ENCODE measurements around the gene KIAA1671. TPM values are rescaled to one million over a fixed set of nuclear protein-coding genes. Genes with fewer than 3 reads are reported as not detected.

Gene KIAA1671
- total RNA-seq, 4 donors from 2014 or later = 16.2 to 35.0 (median 21.7) TPM

GRCh38 chr22:25174888-25175411, 222.4 kb downstream of the KIAA1671 start:
- Histone ChIP-seq H3K27me3 (no peaks in the 10 kb centered on the region), H3K27ac (no peak overlapping the region), H3K4me3 (no peak overlapping the region), H3K9me3 (no peaks in the 10 kb centered on the region), H3K4me1 (no peaks in the 10 kb centered on the region), H3K36me3 (peaks cover 0 to 42% of the 10 kb centered on the region in 2 donors)
- TF ChIP-seq, protein P1, sequence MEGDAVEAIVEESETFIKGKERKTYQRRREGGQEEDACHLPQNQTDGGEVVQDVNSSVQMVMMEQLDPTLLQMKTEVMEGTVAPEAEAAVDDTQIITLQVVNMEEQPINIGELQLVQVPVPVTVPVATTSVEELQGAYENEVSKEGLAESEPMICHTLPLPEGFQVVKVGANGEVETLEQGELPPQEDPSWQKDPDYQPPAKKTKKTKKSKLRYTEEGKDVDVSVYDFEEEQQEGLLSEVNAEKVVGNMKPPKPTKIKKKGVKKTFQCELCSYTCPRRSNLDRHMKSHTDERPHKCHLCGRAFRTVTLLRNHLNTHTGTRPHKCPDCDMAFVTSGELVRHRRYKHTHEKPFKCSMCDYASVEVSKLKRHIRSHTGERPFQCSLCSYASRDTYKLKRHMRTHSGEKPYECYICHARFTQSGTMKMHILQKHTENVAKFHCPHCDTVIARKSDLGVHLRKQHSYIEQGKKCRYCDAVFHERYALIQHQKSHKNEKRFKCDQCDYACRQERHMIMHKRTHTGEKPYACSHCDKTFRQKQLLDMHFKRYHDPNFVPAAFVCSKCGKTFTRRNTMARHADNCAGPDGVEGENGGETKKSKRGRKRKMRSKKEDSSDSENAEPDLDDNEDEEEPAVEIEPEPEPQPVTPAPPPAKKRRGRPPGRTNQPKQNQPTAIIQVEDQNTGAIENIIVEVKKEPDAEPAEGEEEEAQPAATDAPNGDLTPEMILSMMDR (IDR thresholded peaks at IDR 0.05 in 4 of 5, conservative IDR thresholded peaks at IDR 0.05 in 1 of 5) = no peak
- TF ChIP-seq POLR2A (IDR thresholded peaks at IDR 0.05) = no peak
- DNase-seq = no peak
- no peak for ATAC-seq
- intact Hi-C loops (cut with DNase I; ENCODE audit: low total_unique reads) (no loop called here), in situ Hi-C loops (cut with MboI; ENCODE audit: low sequenced_read_pairs in 4 of 4) (loop anchor here in 1 of 4 donors (5.0 to 25.0 kb wide), 2 partner anchors 68 to 238 kb away; partner anchors contain the start of gene LHFPL7)

DNA sequence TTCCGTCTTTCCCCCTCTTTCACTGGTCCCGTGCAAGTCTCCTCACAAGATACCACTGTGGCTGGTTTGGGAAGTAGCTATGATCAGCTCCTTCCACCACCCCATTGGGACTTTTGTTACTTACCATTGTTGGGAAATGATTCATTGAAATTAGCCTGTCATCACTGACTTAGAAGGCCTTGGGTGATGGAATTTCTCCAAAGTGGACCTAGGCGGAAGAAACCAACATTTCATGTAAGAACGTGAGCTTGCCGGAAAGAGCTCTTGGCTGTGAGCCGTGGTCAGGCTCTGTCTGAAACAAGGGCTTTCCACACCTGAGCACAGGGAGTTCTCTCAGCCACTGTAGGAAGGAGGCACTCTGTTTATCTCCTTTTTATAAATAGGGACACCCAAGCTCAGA, 223.7 kb downstream of the KIAA1671 start:
- in situ Hi-C loops (cut with MboI; ENCODE audit: low sequenced_read_pairs in 4 of 4) (loop anchor here in 1 of 4 donors (25.0 kb wide), 1 partner anchor 239 kb away; the partner anchor contains the start of gene LHFPL7), intact Hi-C loops (cut with DNase I; ENCODE audit: low total_unique reads) (no loop called here)
- H3K27ac ChIP-seq = no peak overlapping the region
- no peaks in the 10 kb centered on the region for H3K4me1 ChIP-seq
- DNase-seq (no peak), ATAC-seq (no peak)
- H3K9me3 ChIP-seq = no peaks in the 10 kb centered on the region
- no peak overlapping the region for H3K4me3 ChIP-seq
- TF ChIP-seq POLR2A (IDR thresholded peaks at IDR 0.05) = no peak
- TF ChIP-seq, protein P1 (IDR thresholded peaks at IDR 0.05 in 4 of 5, conservative IDR thresholded peaks at IDR 0.05 in 1 of 5) = no peak
- no peaks in the 10 kb centered on the region for H3K27me3 ChIP-seq
- peaks cover 0 to 44% of the 10 kb centered on the region in 2 donors for H3K36me3 ChIP-seq

DNA sequence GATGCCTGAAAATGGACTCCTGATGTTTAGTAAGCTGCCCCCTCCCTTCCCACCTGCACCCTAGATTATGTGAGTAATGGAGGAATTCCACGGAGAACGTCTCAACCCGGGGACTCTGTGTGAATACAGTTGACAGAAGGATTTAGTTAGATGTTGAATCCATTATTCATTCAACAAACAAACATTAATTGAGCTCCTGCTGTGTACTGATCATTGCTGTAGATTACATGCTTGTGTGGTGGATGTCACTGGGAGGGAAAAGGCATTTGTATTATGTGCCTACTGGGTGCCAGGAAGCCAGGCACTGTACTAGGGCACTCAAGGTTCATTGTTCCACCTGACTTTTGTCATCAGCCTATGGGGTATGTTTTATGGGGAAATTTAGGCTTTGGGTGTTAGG, 224.3 kb downstream of the KIAA1671 start:
- Histone ChIP-seq H3K9me3 (no peaks in the 10 kb centered on the region), H3K4me3 (no peak overlapping the region), H3K27me3 (no peaks in the 10 kb centered on the region), H3K36me3 (peaks cover 0 to 49% of the 10 kb centered on the region in 2 donors), H3K27ac (no peak overlapping the region), H3K4me1 (no peaks in the 10 kb centered on the region)
- intact Hi-C loops (cut with DNase I; ENCODE audit: low total_unique reads) (no loop called here), in situ Hi-C loops (cut with MboI; ENCODE audit: low sequenced_read_pairs in 4 of 4) (loop anchor here in 1 of 4 donors (25.0 kb wide), 1 partner anchor 239 kb away; the partner anchor contains the start of gene LHFPL7)
- TF ChIP-seq, protein P1 (IDR thresholded peaks at IDR 0.05 in 4 of 5, conservative IDR thresholded peaks at IDR 0.05 in 1 of 5) = no peak
- no peak for TF ChIP-seq POLR2A (IDR thresholded peaks at IDR 0.05)
- no peak for DNase-seq
- no peak for ATAC-seq

DNA sequence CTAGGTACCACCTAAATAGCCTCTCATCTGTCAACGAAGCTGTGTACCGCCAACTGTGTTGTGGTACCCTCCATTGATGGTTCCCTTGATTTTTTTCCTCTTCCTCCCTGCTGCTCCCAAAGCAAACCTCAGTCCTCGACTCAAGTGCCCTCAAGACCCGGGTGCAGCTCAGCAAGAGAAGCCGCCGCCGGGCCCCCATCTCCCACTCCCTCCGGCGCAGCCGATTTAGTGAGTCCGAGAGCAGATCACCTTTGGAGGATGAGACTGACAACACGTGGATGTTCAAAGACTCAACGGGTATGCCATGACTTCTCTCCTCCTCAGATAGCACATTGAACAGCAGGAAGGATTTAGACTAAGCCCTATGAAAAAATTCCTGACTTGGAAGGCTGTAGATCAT, 224.7 kb downstream of the KIAA1671 start:
- TF ChIP-seq, protein P1 (IDR thresholded peaks at IDR 0.05 in 4 of 5, conservative IDR thresholded peaks at IDR 0.05 in 1 of 5) = no peak
- TF ChIP-seq POLR2A (IDR thresholded peaks at IDR 0.05) = no peak
- no peaks in the 10 kb centered on the region for H3K27me3 ChIP-seq
- ATAC-seq (no peak), DNase-seq (no peak)
- H3K9me3 ChIP-seq = no peaks in the 10 kb centered on the region
- in situ Hi-C loops (cut with MboI; ENCODE audit: low sequenced_read_pairs in 4 of 4) (loop anchor here in 1 of 4 donors (25.0 kb wide), 1 partner anchor 240 kb away; the partner anchor contains the start of gene LHFPL7), intact Hi-C loops (cut with DNase I; ENCODE audit: low total_unique reads) (no loop called here)
- no peak overlapping the region for H3K27ac ChIP-seq
- H3K4me1 ChIP-seq = no peaks in the 10 kb centered on the region
- H3K36me3 ChIP-seq = peaks cover 0 to 49% of the 10 kb centered on the region in 2 donors
- no peak overlapping the region for H3K4me3 ChIP-seq
